CD8-positive, alpha-beta memory T cell (primary cell): Measurements from ENCODE around the gene NAA80. TPM values are rescaled to one million over a fixed set of nuclear protein-coding genes. Genes with fewer than 3 reads are reported as not detected.

Experiments used
- CTCF ChIA-PET: fragments of 350-600 bp; sonication (Branson Sonifier 250); formaldehyde crosslinking; loops from one replicate; lab custom pipeline; 2021; ENCODE audit warnings: antibody characterized with exemption; lab: Charles Lee
- POLR2A ChIA-PET: fragments of 350-600 bp; sonication (Branson Sonifier 250); formaldehyde crosslinking; loops from one replicate; lab custom pipeline; 2021; ENCODE audit warnings: antibody characterized with exemption; lab: Charles Lee
- DNase-seq, 5 donors: peaks; one replicate each; pipeline versions ENCODE4 v3.0.0 to v3.0.0-alpha.2; 2020 to 2022; ENCODE audit warnings: mixed read lengths in 1 of 5
- H3K27ac ChIP-seq: one replicate; pipeline ENCODE4 v1.7.0; 2013; ENCODE audit warnings: low read depth, mild to moderate bottlenecking, low read length, moderate library complexity
- H3K27me3 ChIP-seq: 2 replicates; pipeline ENCODE4 v1.7.0; 2013; ENCODE audit warnings: low read length, mild to moderate bottlenecking; ENCODE audit not compliant: insufficient read depth, poor library complexity, severe bottlenecking
- H3K36me3 ChIP-seq: 2 replicates; pipeline ENCODE4 v1.7.0; 2013; ENCODE audit warnings: mild to moderate bottlenecking, low read length, moderate library complexity; ENCODE audit not compliant: insufficient read depth
- H3K4me1 ChIP-seq: 2 replicates; pipeline ENCODE4 v1.7.0; 2013; ENCODE audit warnings: mild to moderate bottlenecking, low read length, moderate library complexity; ENCODE audit not compliant: insufficient read depth
- H3K4me3 ChIP-seq: 2 replicates; pipeline ENCODE4 v1.7.0; 2013; ENCODE audit warnings: mild to moderate bottlenecking, low read length
- H3K9me3 ChIP-seq: 2 replicates; pipeline ENCODE4 v1.7.0; 2013; ENCODE audit warnings: mild to moderate bottlenecking, low read length
- H3K27ac Mint-ChIP-seq, 8 donors: one replicate each; pipeline ENCODE4 v1.8.0; 2020 to 2021; ENCODE audit warnings: mixed read lengths in 8 of 8, mild to moderate bottlenecking in 6 of 8, inconsistent platforms in 3 of 8, moderate library complexity in 3 of 8
- H3K27me3 Mint-ChIP-seq, 2 donors: one replicate each; pipeline ENCODE4 v1.8.0; 2020 to 2021; ENCODE audit warnings: mixed read lengths in 2 of 2, mild to moderate bottlenecking in 1 of 2, moderate library complexity in 1 of 2
- H3K36me3 Mint-ChIP-seq, 3 donors: one replicate each; pipeline ENCODE4 v1.8.0; 2020 to 2021; ENCODE audit warnings: mixed read lengths in 3 of 3, inconsistent platforms in 1 of 3, mild to moderate bottlenecking in 1 of 3
- H3K4me1 Mint-ChIP-seq, 3 donors: one replicate each; pipeline ENCODE4 v1.8.0; 2020 to 2021; ENCODE audit warnings: mixed read lengths in 3 of 3, inconsistent platforms in 1 of 3, mild to moderate bottlenecking in 1 of 3
- H3K4me3 Mint-ChIP-seq, 7 donors: one replicate each; pipeline ENCODE4 v1.8.0; 2020 to 2021; ENCODE audit warnings: mixed read lengths in 7 of 7, mild to moderate bottlenecking in 6 of 7, moderate library complexity in 4 of 7, inconsistent platforms in 2 of 7
- H3K9me3 Mint-ChIP-seq, 5 donors: one replicate each; pipeline ENCODE4 v1.8.0; 2020 to 2022; ENCODE audit warnings: mixed read lengths in 5 of 5, mild to moderate bottlenecking in 3 of 5, moderate library complexity in 2 of 5, inconsistent platforms in 1 of 5
- polyA plus RNA-seq: library from polyadenylated mRNA; unstranded; fragments of 300-500 nt; fragmentation: Illumina TruSeq; gene quantifications from one replicate; pipeline ENCODE4 v1.2.3, GENCODE V29; 2021
- total RNA-seq, 2 experiments: library from RNA; stranded (reverse); gene quantifications; one replicate each; pipeline ENCODE4 v1.2.3, GENCODE V29; 2021

Gene NAA80
- total and polyA plus RNA-seq, 3 experiments from 2014 or later = 17.3 to 19.3 (median 18.3) TPM

DNA sequence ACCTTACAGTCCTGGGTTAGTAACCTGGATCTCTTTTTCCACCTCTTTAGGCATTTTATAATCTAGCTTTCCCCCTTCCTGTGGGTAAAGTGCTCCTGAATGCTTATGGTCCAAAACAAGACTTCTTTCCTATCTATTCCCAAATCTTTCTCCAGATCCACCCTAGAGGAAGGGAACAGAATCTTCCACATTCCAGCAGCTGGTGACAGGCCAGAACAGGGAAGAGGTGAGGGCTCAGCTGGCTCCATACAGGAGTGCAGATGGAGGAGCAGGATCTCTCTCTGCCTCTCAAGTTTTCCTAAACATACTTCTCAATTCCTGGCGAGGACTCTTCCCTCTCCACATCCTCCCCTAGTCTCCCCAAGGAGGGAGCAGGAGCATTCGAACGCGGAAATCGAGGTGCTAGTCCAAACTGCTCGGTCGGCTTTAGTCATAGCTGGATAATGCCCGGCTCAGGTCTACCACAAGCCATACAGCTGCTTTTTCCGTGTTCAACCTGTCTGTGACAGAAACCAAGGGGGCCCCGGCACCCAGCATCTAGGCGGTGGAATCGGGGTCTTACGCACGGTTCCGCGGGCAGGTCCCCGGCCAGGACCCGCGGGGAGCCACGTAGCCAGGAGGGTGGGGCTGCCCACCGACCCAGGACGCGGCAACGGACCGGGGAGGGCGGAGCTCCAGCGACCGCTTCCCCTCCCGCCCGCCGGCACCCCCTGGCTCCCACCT lies 37.4 kb upstream of the NAA80 start:
- no peaks in the 10 kb centered on the region for H3K9me3 ChIP-seq
- CTCF ChIA-PET = interaction anchor here (0.9 to 8.5 kb wide), 12 partner anchors 8 to 233 kb away, joined by 3 to 103 read pairs (median 6); partner anchors contain the start of genes CYB561D2, HEMK1, HYAL3 and IFRD2
- Mint-ChIP-seq H3K4me3 (peak overlapping the region; percentile 89 to 97 (median 94)), H3K27me3 (peaks cover 0 to 2% of the 10 kb centered on the region in 2 donors), H3K36me3 (peaks cover 0 to 47% (median 4%) of the 10 kb centered on the region in 3 donors), H3K27ac (peak overlapping the region; percentile 90 to 99 (median 98)), H3K9me3 (no peaks in the 10 kb centered on the region), H3K4me1 (peaks cover 56 to 78% (median 73%) of the 10 kb centered on the region in 3 donors)
- peaks cover 68% of the 10 kb centered on the region for H3K4me1 ChIP-seq
- peak overlapping the region; percentile 73 for H3K4me3 ChIP-seq
- no peaks in the 10 kb centered on the region for H3K27me3 ChIP-seq
- POLR2A ChIA-PET = interaction anchor here (0.5 to 3.7 kb wide), 17 partner anchors 9 to 1724 kb away, joined by 3 to 57 read pairs (median 8); partner anchors contain the start of genes C3orf18, CYB561D2, DCAF1 and GNAI2
- H3K36me3 ChIP-seq = peaks cover 12% of the 10 kb centered on the region
- DNase-seq = no peak
- peak overlapping the region; percentile 88 for H3K27ac ChIP-seq

DNA sequence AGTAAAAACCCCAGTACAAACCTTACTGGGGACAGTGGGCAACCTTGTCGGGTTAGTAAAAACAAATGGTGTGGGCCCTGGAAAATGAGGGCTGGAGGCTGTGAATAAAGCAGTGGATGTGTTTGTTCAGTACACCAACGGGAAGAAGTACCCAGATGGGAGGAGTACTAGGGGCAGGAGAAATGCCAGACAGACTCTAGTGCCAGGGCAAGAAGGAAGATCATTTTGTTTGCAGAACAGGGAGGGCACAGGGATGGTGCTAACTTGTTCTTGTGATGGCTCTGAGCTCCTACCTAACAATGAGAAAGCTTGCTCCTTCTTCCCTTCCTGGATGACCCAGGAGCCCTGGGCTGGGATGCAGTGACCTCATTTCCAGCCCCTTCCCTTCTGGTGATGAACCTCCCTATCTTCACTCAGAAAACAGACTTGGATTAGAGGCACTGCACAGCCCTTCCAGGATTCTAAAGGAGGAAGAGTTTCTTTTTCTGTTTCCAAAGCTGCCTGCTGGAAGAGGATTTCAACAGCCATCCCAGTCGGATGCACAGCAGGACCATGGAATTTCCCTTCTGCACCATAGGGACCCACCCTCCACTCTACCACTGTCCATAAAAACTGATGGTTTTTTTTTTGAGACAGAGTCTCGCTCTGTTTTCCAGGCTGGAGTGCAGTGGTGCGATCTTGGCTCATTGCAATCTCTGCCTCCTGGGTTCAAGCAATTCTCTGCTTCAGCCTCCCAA lies 35.3 kb upstream of the NAA80 start:
- peak overlapping the region; percentile 49 for H3K27ac ChIP-seq
- H3K4me3 ChIP-seq = no peak overlapping the region
- Mint-ChIP-seq H3K27ac (peak overlapping the region; percentile 83 to 98 (median 94)), H3K36me3 (peaks cover 0 to 64% (median 4%) of the 10 kb centered on the region in 3 donors), H3K4me3 (peak overlapping the region; percentile 45 to 93 (median 66)), H3K9me3 (no peaks in the 10 kb centered on the region), H3K27me3 (peaks cover 0 to under 1% of the 10 kb centered on the region in 2 donors), H3K4me1 (peaks cover 46 to 64% (median 60%) of the 10 kb centered on the region in 3 donors)
- peaks cover 50% of the 10 kb centered on the region for H3K4me1 ChIP-seq
- DNase-seq = no peak
- H3K27me3 ChIP-seq = no peaks in the 10 kb centered on the region
- POLR2A ChIA-PET = interaction anchor here (1.1 kb wide), 1 partner anchor 16 kb away, joined by 5 read pairs; the partner anchor contains the start of genes CYB561D2 and NPRL2
- no peaks in the 10 kb centered on the region for H3K9me3 ChIP-seq
- H3K36me3 ChIP-seq = peaks cover 29% of the 10 kb centered on the region
- CTCF ChIA-PET = interaction anchor here (1.0 to 8.5 kb wide), 3 partner anchors 10 to 208 kb away, joined by 3 to 103 read pairs (median 4); partner anchors contain the start of genes CYB561D2, NPRL2 and ZMYND10

DNA sequence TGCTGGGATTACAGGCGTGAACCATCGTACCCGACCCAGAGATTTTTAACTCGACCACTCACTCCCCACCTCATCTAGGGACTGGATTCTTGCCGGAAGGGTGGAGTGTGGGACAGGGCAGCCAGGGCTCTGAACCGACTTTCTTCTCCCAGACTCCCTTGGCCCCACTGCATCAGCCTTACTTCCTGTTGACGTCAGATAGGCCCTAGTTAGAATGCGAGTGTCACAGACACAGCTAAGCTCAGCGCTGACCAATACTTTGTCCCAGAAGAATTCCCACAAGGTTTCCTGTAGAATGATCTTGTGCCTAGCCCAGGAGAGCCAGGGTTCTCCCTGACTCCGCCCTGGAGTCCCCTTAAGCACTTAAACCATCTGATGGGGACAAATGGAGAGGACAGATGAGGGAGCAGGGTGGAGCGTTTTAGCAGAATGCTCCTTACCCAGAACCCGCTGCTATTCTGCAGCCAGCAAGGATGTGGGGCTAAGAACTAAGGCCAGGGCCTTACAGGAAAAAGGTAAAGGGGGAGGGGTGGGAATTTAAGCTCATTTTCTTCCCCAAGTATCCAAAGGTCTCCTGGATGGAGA lies 34.6 kb upstream of the NAA80 start:
- Histone ChIP-seq H3K4me1 (peaks cover 45% of the 10 kb centered on the region), H3K27me3 (no peaks in the 10 kb centered on the region), H3K36me3 (peaks cover 30% of the 10 kb centered on the region), H3K27ac (peak overlapping the region; percentile 49), H3K4me3 (no peak overlapping the region), H3K9me3 (no peaks in the 10 kb centered on the region)
- Mint-ChIP-seq H3K27me3 (no peaks in the 10 kb centered on the region), H3K4me3 (peak overlapping the region; percentile 45 to 84 (median 62)), H3K36me3 (peaks cover 0 to 64% (median 4%) of the 10 kb centered on the region in 3 donors), H3K27ac (peak overlapping the region; percentile 83 to 95 (median 94)), H3K9me3 (no peaks in the 10 kb centered on the region), H3K4me1 (peaks cover 42 to 59% (median 53%) of the 10 kb centered on the region in 3 donors)
- ChIA-PET POLR2A (interaction anchor here (0.7 to 1.1 kb wide), 2 partner anchors 17 to 45 kb away, joined by 3 to 5 read pairs; partner anchors contain the start of genes CYB561D2 and NPRL2), CTCF (interaction anchor here (1.0 to 8.5 kb wide), 4 partner anchors 10 to 208 kb away, joined by 3 to 103 read pairs (median 4); partner anchors contain the start of genes CYB561D2, NPRL2 and ZMYND10)
- DNase-seq = no peak

DNA sequence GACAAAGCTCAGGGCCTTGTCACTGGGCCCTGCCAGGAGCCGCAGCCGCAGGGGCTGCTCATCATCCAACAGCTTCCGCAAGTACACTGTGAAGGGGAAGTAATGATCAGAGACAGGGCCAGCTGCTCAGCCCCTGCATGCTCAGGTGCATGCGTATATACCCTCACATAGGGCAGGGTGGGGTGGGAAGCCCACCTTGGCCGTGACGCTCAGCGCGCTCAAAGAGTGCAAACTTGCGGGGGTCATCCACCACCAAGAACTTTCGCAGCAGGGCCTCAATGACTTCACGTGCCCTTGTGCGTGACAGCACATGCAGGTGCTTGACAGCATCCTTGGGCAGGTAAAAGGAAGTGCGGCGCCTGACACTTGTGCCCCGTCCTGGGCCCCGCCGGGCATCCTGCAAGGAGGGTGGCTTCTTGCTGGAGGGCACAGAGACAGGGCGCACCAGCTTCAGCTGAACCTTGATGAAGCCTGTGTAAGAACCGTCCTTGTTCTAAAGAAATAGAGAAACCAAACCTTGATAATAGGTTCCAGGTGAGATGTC lies 32.2 kb upstream of the NAA80 start:
- ChIA-PET POLR2A (interaction anchor here (0.6 to 0.7 kb wide), 2 partner anchors 10 to 39 kb away, joined by 3 read pairs; partner anchors contain the start of gene IFRD2), CTCF (interaction anchor here (1.2 to 1.8 kb wide), 3 partner anchors 9 to 14 kb away, joined by 3 to 5 read pairs (median 4); partner anchors contain the start of gene HYAL2)
- peaks cover 30% of the 10 kb centered on the region for H3K36me3 ChIP-seq

DNA sequence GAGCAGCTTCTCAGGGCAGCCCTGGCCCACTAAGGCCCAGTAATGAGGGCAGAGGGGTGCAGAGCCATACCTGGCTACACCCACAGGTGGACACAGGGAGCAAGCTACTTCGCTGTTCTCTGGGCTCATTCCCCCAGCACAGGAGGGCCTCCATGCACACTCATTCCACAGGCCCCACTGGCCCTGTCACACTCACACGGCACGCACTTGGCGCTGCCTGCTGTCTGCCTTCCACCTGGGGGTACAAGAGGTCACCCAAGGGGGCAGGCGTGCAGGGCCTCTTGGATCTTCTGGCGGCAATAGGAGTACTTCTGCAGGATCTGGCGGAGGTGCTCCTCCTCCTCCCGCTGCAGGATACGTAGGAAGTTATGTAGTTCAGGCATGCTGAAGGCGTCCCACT lies 31.1 kb upstream of the NAA80 start:
- H3K4me3 Mint-ChIP-seq = peak overlapping the region in 1 of 7 donors; percentile 54
- H3K27me3 Mint-ChIP-seq = no peaks in the 10 kb centered on the region
- ChIA-PET CTCF (interaction anchor here (1.3 kb wide), 1 partner anchor 12 kb away, joined by 4 read pairs; no protein-coding TSS in a partner anchor), POLR2A (interaction anchor here (0.5 to 0.7 kb wide), 2 partner anchors 15 to 34 kb away, joined by 3 to 4 read pairs; no protein-coding TSS in a partner anchor)
- peaks cover 0 to 58% (median 2%) of the 10 kb centered on the region in 3 donors for H3K36me3 Mint-ChIP-seq
- Histone ChIP-seq H3K27me3 (no peaks in the 10 kb centered on the region), H3K36me3 (peaks cover 34% of the 10 kb centered on the region), H3K27ac (no peak overlapping the region), H3K4me3 (no peak overlapping the region), H3K4me1 (peaks cover 41% of the 10 kb centered on the region), H3K9me3 (no peaks in the 10 kb centered on the region)
- H3K9me3 Mint-ChIP-seq = no peaks in the 10 kb centered on the region
- peak overlapping the region in 3 of 8 donors; percentile 42 to 91 (median 47) for H3K27ac Mint-ChIP-seq
- peaks cover 38 to 54% (median 47%) of the 10 kb centered on the region in 3 donors for H3K4me1 Mint-ChIP-seq
- no peak for DNase-seq

More for the DNA sequence above, 32.2 kb upstream of the NAA80 start:
- peaks cover 45 to 61% (median 58%) of the 10 kb centered on the region in 3 donors for H3K4me1 Mint-ChIP-seq
- no peaks in the 10 kb centered on the region for H3K9me3 ChIP-seq
- H3K4me3 Mint-ChIP-seq = peak overlapping the region in 1 of 7 donors; percentile 54
- H3K27ac Mint-ChIP-seq = peak overlapping the region in 2 of 8 donors; percentile 28 to 33
- H3K27ac ChIP-seq = no peak overlapping the region
- no peak overlapping the region for H3K4me3 ChIP-seq
- no peak for DNase-seq
- peaks cover 0 to 54% (median 2%) of the 10 kb centered on the region in 3 donors for H3K36me3 Mint-ChIP-seq
- no peaks in the 10 kb centered on the region for H3K27me3 ChIP-seq
- H3K27me3 Mint-ChIP-seq = no peaks in the 10 kb centered on the region
- H3K4me1 ChIP-seq = peaks cover 53% of the 10 kb centered on the region
- H3K9me3 Mint-ChIP-seq = no peaks in the 10 kb centered on the region

DNA sequence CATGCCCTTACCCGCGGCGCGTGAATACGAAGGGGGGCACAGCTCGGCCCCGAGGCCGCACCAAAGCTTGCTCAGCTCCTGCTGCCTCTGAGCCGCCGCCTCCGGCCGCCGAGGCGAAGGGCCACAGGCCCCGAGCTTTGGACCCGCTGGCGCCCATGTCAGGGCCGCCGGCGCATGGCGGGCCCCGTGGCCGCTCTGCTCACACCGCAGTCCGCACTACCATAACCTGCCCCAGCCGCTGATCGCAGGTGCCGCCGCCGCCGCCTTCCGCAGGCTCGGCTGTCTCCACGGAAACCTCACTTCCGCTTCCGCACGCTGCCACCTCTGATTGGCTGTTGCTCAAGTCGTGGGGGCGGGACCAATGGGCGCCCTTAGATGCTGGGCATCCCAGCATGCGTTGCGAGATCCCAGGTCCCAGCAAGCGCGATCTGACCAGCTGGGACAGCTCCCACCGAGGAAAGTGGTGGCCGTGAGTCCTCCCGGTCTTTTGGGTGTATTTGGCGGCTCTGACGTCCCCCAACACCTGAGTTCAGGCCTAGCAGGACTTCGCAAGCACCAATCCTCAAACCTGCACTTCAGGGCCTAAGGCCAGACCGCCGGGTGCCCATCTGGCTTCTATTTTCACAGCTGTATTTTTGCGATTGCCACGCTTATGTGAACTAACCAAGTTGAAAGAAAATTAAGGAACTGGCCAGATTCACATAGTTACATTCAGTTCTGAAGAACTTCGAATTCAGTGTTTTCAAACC lies 28.9 kb upstream of the NAA80 start, which contains the start of gene TUSC2:
TSS of gene TUSC2 (minus strand) at position 281 of the 749 bp plus-strand sequence. CDS start at position 157, 124 bp downstream.
- H3K27ac Mint-ChIP-seq = peak within 1 kb of the TSS; percentile 77 to 96 (median 94)
- Histone ChIP-seq H3K4me1 (peaks cover 19% of the 10 kb centered on the region), H3K9me3 (no peaks in the 10 kb centered on the region), H3K27ac (peak within 1 kb of the TSS; percentile 71), H3K36me3 (peaks cover 32% of the 10 kb centered on the region), H3K4me3 (peak within 1 kb of the TSS; percentile 70), H3K27me3 (no peaks in the 10 kb centered on the region)
- CTCF ChIA-PET = interaction anchor here (0.7 to 2.5 kb wide), 9 partner anchors 9 to 135 kb away, joined by 3 to 19 read pairs (median 4); partner anchors contain the start of genes IFRD2 and RASSF1
- POLR2A ChIA-PET = interaction anchor here (0.6 to 3.9 kb wide), 11 partner anchors 9 to 1058 kb away, joined by 3 to 57 read pairs (median 6); partner anchors contain the start of genes CYB561D2, HYAL3, IFRD2 and NAA80
- peaks cover 26 to 47% (median 31%) of the 10 kb centered on the region in 3 donors for H3K4me1 Mint-ChIP-seq
- peak within 1 kb of the TSS; percentile 82 to 97 (median 91) for H3K4me3 Mint-ChIP-seq
- no peaks in the 10 kb centered on the region for H3K9me3 Mint-ChIP-seq
- peak; percentile 92 to 96 (median 93) for DNase-seq
- H3K36me3 Mint-ChIP-seq = peaks cover 0 to 57% (median 0%) of the 10 kb centered on the region in 3 donors
- H3K27me3 Mint-ChIP-seq = peaks cover 0 to 1% of the 10 kb centered on the region in 2 donors
